Mononuclear cell (primary cell): Measurements from ENCODE around the gene CAPN10. TPM values are rescaled to one million over a fixed set of nuclear protein-coding genes. Genes with fewer than 3 reads are reported as not detected.

Experiments
- H3K27me3 ChIP-seq: 2 replicates; pipeline ENCODE4 v1.6.0; 2011; ENCODE audit warnings: low read length, control low read depth; ENCODE audit not compliant: insufficient read depth
- H3K4me1 ChIP-seq: 2 replicates; pipeline ENCODE4 v1.5.1; 2011; ENCODE audit warnings: mild to moderate bottlenecking, low read length, control low read depth; ENCODE audit not compliant: insufficient read depth
- H3K4me3 ChIP-seq: 2 replicates; pipeline ENCODE4 v1.5.1; 2011; ENCODE audit warnings: mild to moderate bottlenecking, low read length, moderate library complexity
- H3K9me3 ChIP-seq: 2 replicates; pipeline ENCODE4 v1.5.1; 2011; ENCODE audit warnings: low read depth, mild to moderate bottlenecking, control low read depth, low read length
- total RNA-seq: library from RNA; depleted of rRNA; stranded (reverse); fragments of >200 nt; gene quantifications from one replicate; pipeline ENCODE4 v1.2.3, GENCODE V29; 2012

CAPN10 gene
- total RNA-seq, 1 donor: 18.2 TPM

DNA sequence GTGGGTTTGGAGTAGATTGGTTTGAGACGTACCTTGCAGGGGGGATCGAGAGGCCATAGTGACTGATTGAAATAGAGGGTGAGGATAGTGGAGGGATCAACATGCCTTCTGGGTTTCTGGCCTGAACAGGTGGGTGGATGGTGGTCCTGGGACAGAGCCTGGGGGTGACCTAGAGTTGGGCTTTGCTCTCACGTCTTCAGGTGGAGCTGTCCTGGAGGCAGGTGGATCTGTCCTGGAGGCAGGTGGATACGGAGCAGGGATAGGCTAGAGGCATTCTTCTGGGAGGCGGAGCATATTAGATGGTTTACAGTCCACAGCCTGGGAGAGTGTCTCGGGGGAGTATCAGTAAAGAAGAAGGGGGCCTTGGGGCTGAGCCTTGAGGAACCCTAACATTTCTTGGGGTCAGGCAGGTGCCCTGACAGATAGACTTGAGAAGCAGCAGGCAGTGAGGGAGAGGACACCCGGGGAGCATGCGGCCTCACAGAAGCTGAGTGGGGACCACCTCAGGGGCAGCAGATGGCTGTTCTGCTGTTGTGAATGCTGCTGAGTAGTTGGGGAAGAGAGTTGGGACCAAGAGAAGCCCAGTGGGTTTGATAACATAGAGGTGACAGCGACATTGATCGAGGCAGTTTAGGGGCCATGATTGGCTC is 1.6 kb downstream of the CAPN10 start:
- H3K4me3 ChIP-seq: no peak overlapping the region
- H3K4me1 ChIP-seq: peaks cover 47% of the 10 kb centered on the region
- no peaks in the 10 kb centered on the region for H3K27me3 ChIP-seq
- no peaks in the 10 kb centered on the region for H3K9me3 ChIP-seq

DNA sequence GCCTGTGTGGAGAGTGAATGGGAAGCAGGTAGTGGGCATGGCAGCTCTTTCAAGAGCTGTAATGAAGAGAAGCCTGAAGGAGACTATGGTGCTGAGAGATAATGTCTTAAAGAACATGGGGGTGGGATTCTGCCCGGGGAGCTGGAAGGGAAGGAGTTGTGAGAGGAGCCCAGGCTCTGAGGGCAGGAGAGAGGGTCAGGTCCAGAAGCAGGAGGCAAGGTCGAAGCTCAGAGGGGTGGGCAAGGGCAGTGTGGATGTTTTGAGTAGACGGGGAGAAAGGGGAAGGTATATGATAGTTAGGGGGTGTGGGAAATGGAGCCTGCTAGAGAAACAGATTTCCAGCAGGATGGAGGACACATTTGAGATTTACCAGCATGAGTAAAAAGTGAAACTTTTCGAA is 2.1 kb downstream of the CAPN10 start:
- peaks cover 42% of the 10 kb centered on the region for H3K4me1 ChIP-seq
- H3K4me3 ChIP-seq: no peak overlapping the region
- H3K9me3 ChIP-seq: no peaks in the 10 kb centered on the region
- H3K27me3 ChIP-seq: no peaks in the 10 kb centered on the region

DNA sequence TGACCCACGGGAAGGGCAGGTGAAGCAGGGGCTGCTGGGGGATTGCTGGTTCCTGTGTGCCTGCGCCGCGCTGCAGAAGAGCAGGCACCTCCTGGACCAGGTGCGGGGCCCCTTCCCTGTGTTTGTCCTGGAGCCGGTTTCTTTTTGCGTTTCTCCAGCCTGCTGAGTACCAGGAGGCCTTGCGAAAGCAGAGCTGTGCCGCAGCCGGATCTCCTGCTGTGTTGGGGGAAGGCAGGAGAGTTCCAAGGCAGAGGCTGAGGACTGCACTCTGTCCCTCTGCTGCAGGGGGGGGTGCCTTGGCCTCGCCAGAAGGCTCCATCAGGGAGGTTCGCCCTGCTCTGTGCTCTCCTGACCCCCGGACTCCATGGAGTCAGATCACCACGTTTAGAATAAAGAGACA is 2.8 kb downstream of the CAPN10 start:
- Histone ChIP-seq H3K9me3 (no peaks in the 10 kb centered on the region), H3K27me3 (no peaks in the 10 kb centered on the region), H3K4me1 (peaks cover 35% of the 10 kb centered on the region), H3K4me3 (no peak overlapping the region)

DNA sequence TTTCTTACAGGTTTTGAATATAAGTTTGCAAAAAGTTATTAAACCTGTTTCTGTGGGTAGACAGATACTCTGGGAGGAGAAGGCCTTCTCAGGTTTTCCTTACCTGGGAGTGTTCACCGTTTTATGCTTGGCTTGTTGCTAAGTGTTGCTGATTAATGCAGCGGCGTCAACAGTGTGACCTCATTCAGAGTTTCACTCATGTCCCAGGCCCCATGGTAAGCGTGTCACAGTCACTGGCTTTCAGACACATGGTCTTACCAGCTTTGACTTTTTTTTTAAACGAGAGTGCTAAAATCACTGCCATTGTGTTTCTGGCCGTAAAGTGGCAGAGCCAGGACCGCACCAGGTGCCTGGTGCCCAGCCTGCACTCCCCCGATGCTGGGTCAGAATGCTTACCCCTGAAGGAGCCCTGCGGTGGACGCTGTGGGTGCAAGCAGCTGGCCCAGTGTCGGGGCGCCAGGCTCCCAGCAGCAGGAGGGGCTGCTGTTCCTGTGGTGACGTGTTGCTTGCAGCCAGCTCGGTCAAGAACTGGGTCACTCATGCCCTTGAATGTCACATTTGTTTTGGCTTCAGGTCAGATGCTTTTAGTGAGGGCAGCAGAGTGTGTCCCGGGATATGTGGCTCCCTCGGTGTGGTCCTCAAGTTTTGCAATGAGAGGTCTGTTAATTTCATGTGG is 3.5 kb downstream of the CAPN10 start:
- no peaks in the 10 kb centered on the region for H3K9me3 ChIP-seq
- no peak overlapping the region for H3K4me3 ChIP-seq
- no peaks in the 10 kb centered on the region for H3K27me3 ChIP-seq
- peaks cover 29% of the 10 kb centered on the region for H3K4me1 ChIP-seq

DNA sequence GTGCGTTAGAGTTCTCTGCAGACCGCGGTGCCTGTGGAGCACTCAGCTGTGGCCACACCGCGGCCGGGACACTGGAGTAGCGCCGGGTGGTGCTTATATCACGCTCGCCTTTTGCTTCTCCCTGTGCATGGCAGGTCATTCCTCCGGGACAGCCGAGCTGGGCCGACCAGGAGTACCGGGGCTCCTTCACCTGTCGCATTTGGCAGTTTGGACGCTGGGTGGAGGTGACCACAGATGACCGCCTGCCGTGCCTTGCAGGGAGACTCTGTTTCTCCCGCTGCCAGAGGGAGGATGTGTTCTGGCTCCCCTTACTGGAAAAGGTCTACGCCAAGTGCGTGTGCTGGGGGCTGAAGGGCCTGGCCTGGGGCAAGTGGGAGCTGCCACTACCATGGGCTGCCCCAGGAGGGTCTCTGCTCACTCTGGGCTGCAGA is 4.2 kb downstream of the CAPN10 start:
- peaks cover 22% of the 10 kb centered on the region for H3K4me1 ChIP-seq
- H3K4me3 ChIP-seq: no peak overlapping the region
- no peaks in the 10 kb centered on the region for H3K27me3 ChIP-seq
- H3K9me3 ChIP-seq: no peaks in the 10 kb centered on the region

DNA sequence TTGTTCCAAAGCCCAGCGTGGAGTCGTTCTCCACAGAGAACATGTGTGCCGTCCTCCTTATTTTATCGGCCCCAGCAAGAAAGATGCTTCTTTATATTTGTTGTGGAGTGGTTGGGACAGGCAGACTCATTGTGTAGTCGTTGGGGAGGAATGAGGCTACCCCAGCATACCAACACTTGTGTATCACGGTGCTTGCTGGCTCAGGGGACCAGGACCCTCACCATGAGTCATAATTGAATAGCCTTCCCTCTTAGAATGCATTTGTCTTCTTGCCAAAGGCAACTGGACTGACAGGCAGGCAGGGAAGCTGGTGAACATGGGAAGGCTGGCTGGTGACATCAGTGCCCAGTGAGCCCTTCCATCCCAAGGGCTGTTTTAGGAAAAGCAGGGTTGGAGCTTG is 4.7 kb downstream of the CAPN10 start:
- Histone ChIP-seq H3K9me3 (no peaks in the 10 kb centered on the region), H3K4me3 (no peak overlapping the region), H3K27me3 (no peaks in the 10 kb centered on the region), H3K4me1 (peaks cover 19% of the 10 kb centered on the region)

DNA sequence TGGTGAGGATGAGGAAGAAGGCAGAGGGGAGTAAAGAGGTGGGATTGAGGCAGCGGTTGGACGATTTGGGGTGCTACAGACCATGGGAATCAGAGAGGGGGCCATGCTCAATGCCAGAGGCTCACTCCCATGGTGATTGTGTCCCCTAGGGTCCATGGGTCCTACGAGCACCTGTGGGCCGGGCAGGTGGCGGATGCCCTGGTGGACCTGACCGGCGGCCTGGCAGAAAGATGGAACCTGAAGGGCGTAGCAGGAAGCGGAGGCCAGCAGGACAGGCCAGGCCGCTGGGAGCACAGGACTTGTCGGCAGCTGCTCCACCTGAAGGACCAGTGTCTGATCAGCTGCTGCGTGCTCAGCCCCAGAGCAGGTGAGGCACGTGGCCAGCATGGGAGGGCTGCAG is 5.2 kb downstream of the CAPN10 start:
- Histone ChIP-seq H3K4me1 (peaks cover 19% of the 10 kb centered on the region), H3K27me3 (no peaks in the 10 kb centered on the region), H3K4me3 (no peak overlapping the region), H3K9me3 (no peaks in the 10 kb centered on the region)

DNA sequence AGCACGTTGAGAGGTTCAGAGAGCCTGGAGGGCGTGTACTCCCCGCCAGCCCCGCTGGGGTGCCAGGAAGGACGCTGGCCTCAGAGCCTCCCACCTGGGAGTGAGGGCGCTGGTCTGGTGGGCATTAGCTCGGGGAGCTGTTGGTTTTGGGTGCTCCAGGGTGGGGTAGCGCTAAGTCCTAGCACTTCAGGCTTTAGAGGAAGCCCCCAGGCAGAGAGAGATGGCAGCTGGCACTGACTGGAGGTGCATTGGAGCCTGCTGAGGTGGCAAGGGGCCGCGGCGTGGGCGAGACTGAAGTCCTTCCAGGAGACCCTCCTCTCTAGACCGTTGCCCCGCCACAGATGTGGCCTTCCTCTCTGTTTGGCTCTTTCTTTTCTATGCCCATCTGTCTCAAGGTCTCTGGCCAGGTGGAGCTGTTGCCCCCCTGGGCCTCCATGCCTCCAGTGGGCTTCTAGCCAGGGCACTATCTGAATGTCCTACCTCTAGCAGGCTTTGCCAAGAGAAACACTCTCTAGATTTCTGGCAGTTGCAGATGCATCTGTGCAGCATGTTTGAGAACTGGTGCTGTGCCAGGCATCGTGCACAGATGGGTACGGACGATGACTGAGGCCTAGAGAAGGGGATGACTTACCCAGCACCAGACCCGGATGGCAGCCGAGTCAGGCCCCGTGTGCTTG is 6.6 kb downstream of the CAPN10 start:
- H3K4me3 ChIP-seq: no peak overlapping the region
- no peaks in the 10 kb centered on the region for H3K9me3 ChIP-seq
- H3K4me1 ChIP-seq: peaks cover 6% of the 10 kb centered on the region
- H3K27me3 ChIP-seq: no peaks in the 10 kb centered on the region

DNA sequence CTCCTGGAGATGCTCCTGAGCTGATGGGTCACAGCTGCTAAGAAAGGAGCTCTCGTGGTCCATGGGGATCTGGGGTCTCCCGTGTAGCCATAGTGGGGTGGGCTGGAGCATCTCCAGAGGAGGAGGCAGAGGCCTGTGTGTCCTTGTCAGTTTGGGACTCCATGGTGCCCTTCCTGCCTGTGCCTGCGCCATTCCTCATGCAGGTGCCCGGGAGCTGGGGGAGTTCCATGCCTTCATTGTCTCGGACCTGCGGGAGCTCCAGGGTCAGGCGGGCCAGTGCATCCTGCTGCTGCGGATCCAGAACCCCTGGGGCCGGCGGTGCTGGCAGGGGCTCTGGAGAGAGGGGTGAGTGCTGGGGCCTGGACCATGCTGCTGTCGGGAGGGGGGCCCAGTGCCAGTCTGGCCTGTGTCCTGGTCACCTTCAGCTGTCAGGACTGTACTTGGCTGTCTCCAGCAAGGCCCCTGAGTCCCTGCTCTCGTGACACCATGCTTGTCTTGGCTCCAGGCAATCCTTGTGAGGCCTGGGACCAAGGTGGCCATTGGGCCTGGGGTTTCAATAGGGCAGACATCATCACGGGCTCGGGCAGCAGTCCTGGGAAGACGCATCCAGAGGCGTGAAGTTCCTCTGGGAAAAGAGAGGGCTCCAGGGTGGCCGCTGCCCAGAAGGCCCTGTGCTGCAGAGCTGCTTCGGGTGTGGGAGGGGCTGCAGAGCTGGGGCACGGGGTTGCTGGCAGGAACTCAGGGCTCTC is 7.3 kb downstream of the CAPN10 start:
- no peak overlapping the region for H3K4me3 ChIP-seq
- H3K9me3 ChIP-seq: no peaks in the 10 kb centered on the region
- no peaks in the 10 kb centered on the region for H3K4me1 ChIP-seq
- no peaks in the 10 kb centered on the region for H3K27me3 ChIP-seq

DNA sequence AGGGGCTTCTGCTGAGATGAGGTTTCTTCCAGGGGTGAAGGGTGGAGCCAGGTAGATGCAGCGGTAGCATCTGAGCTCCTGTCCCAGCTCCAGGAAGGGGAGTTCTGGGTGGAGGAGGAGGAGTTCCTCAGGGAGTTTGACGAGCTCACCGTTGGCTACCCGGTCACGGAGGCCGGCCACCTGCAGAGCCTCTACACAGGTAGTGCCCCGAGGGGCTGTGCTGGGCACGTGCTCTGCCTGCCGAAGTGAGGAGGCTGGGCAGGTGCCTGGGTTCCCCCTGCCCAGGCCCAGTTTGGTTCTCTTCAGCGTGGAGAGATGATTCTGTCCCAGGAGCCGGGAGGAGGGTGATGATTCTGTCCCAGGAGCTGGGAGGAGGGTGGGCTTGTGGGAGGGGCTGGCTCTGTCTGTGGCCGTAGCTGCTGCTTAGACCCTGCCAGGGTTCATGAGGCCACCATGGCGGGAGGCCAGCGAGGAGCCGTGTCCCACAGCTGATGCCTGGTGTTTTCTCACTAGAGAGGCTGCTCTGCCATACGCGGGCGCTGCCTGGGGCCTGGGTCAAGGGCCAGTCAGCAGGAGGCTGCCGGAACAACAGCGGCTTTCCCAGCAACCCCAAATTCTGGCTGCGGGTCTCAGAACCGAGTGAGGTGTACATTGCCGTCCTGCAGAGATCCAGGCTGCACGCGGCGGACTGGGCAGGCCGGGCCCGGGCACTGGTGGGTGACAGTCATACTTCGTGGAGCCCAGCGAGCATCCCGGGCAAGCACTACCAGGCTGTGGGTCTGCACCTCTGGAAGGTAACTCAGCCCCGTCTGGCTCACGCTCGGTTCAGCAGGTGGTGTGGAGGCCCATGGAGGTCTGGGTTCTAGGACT is 8.2 kb downstream of the CAPN10 start:
- no peaks in the 10 kb centered on the region for H3K4me1 ChIP-seq
- H3K9me3 ChIP-seq: no peaks in the 10 kb centered on the region
- no peaks in the 10 kb centered on the region for H3K27me3 ChIP-seq
- no peak overlapping the region for H3K4me3 ChIP-seq

DNA sequence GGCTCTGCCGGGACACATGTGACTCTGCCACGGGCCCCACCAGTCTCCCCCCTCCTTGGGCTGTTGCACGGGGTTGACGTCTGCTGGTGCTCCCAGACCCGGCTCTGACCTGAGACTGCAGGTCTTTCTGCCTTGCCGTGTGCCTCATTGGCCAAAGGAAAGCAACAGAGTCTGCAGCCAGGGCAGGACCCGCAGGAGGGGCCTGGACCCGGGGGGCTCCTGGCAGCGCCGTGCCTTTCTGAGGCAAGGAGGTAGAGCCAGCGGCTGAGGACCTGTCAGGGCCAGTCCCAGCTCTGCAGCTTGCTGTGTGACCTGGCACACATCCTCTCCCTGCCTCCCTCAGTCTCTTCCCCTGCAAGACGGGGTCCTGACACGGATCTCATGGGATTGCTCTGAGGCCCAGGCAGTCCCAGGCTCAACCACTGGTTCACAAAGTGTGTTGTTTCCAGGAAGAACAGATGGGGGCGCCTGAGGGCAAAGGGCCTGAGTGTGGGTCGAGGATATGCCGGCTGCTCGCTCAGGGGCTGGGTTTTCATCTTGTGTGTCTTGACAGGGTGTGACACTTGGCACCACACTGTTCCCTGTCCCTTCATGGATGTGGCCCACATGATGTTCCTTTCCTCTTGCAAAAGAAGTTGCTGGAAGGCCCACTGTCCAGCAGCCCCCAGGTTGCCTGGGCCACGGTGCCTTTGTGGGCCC is 9.0 kb downstream of the CAPN10 start:
- Histone ChIP-seq H3K4me1 (no peaks in the 10 kb centered on the region), H3K9me3 (no peaks in the 10 kb centered on the region), H3K27me3 (no peaks in the 10 kb centered on the region), H3K4me3 (no peak overlapping the region)

DNA sequence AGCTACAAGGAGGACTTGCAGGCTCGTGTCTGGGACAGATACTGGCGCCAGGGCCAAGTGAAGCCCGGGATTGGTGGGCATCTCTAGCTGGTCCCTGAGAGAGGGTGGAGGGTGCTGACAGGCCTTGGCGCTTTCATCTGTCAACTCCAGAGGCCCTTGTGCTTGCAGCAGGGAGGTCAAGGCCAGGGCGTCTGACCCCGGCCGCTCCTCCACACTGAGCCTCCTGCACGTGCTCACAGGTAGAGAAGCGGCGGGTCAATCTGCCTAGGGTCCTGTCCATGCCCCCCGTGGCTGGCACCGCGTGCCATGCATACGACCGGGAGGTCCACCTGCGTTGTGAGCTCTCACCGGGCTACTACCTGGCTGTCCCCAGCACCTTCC is 9.5 kb downstream of the CAPN10 start:
- no peaks in the 10 kb centered on the region for H3K9me3 ChIP-seq
- H3K4me1 ChIP-seq: no peaks in the 10 kb centered on the region
- no peak overlapping the region for H3K4me3 ChIP-seq
- H3K27me3 ChIP-seq: no peaks in the 10 kb centered on the region

DNA sequence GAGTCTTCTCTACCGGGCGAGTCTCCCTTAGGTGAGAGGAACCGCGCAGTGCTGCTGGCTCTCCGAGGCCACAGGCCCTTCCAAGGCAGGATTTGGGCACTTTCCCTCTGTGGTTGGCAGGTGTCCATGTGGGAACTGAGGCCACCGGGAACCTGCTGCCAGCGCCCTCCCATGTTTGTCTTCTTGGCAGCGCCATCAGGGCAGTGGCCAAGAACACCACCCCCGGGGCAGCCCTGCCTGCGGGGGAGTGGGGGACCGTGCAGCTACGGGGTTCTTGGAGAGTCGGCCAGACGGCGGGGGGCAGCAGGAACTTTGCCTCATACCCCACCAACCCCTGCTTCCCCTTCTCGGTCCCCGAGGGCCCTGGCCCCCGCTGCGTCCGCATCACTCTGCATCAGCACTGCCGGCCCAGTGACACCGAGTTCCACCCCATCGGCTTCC is 10.0 kb downstream of the CAPN10 start:
- Histone ChIP-seq H3K4me1 (no peaks in the 10 kb centered on the region), H3K9me3 (no peaks in the 10 kb centered on the region), H3K4me3 (no peak overlapping the region), H3K27me3 (no peaks in the 10 kb centered on the region)

DNA sequence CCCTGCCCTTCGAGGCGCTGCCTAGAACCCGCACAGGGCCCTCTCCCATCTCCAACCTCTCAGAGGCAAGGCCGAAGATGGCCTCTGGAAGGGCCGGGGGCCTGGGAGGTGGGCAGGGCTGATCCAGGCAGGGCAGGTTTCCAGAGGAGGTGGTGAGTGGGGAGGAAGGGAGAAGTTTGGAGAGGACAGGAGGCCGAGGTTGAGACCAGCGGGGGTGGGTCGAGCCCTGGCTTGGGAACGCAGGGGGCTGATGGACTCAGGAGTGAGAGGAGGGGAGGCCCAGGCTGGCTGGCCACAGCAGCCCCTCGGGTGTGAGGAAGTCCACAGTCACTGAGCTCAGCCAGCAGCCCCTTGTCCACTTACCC is 10.5 kb downstream of the CAPN10 start:
- Histone ChIP-seq H3K4me1 (no peaks in the 10 kb centered on the region), H3K4me3 (no peak overlapping the region), H3K27me3 (no peaks in the 10 kb centered on the region), H3K9me3 (no peaks in the 10 kb centered on the region)
